HuH-7.5 (cell line): ENCODE results near the gene TMPRSS12.
"Not testable (repeated sequence)": the region's sequence is repeated elsewhere in the genome, so short reads cannot be mapped to it uniquely, and the experiment has no call there.

Experiments used
- DNase-seq: peaks from one replicate; pipeline ENCODE4 v3.0.0; 2011; ENCODE audit warnings: low spot score

Gene TMPRSS12

DNA sequence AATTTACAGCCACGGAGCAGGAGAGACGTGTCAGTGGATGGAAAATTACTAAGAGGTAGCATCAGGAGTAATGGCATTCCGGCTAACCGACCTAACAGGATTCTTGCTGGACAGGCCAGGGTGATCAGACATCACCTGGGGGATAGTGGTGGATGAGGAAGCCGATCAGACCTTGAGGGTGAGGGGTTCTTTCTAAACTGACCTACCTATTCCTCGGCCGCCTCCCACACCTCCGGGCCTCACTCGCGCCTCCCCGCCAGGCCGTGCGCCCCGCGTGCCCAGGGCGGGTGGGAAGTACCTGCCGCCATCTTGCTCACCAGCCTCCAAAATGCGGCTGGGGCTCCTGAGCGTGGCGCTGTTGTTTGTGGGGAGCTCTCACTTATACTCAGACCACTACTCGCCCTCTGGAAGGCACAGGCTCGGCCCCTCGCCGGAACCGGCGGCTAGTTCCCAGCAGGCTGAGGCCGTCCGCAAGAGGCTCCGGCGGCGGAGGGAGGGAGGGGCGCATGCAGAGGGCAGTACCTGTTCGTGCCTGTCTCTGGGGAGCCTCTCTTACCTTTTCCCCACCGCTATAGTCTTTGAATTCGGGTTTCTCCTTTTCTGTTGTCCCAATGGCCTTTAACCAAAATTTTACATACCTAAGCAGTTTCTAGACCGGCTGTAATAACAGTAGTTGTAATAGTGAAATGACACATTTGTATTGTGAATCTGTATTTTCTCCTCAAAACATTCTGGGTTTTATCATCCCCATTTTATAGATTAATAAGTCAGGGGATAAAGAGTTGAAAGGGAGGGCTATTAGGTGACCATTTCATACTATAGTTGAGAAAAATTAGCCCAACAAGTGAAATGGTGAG is at the start of gene TMPRSS12:
TSS of gene TMPRSS12 (plus strand) at position 290 of the 857 bp plus-strand sequence. CDS start at position 329, 39 bp downstream.
- DNase-seq, result no peak

- DNase-seq, result no peak
Measured at GRCh38 chr12:50799908-50800307, 42.8 kb upstream of the TMPRSS12 start.

DNA sequence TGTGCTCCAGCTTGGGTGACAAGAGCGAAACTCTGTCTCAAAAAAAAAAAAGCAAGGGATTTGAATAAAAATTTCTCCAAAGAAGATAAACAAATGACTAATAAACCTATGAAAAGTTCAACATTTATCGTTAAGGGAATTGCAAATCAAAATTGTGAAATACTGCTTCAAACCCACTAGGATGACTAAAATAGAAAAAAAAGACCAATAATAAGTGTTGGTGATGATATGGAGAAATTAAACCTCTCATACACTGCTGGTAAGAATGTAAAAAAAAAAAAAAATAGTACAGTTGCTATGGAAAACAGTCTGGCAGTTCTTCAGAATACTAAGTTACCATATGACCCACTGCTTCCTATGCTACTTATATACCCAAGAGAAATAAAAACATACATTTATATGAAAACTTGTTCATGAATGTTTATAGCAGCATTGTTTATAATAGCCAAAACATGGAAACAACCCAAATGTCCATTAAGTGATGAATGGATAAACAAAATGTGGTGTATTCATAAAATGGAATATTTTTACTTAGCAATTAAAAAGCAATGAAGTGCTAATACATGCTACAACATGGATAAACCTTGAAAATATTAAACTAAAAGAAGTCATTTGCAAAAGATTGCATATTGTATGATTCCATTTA is 39.4 kb upstream of the TMPRSS12 start:
- DNase-seq, result no peak

GRCh38 chr12:50806176-50806575 is 36.5 kb upstream of the TMPRSS12 start:
- no peak for DNase-seq

- not testable (repeated sequence) for DNase-seq
Measured at GRCh38 chr12:50809131-50809530, 33.6 kb upstream of the TMPRSS12 start.

DNA sequence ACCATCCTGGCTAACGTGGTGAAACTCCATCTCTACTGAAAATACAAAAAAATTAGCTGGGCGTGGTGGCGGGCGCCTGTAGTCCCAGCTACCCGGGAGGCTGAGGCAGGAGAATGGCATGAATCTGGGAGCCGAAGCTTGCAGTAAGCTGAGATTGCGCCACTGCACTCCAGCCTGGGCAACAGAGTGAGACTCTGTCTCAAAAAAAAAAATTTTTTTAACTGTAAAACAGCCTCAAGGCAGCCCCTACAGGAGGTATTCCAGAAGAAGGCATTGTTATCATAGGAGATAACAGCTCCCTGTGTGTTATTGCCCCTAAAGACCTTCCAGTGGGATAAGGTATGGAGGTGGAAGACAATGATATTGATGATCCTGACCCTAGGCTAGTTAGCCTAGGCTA is 27.8 kb upstream of the TMPRSS12 start:
- DNase-seq, result not testable (repeated sequence)

GRCh38 chr12:50820177-50820576 is 22.5 kb upstream of the TMPRSS12 start:
- DNase-seq, result no peak

GRCh38 chr12:50822082-50822481 is 20.6 kb upstream of the TMPRSS12 start:
- DNase-seq, result no peak

GRCh38 chr12:50823724-50824123 is 19.0 kb upstream of the TMPRSS12 start:
- not testable (repeated sequence) for DNase-seq

DNA sequence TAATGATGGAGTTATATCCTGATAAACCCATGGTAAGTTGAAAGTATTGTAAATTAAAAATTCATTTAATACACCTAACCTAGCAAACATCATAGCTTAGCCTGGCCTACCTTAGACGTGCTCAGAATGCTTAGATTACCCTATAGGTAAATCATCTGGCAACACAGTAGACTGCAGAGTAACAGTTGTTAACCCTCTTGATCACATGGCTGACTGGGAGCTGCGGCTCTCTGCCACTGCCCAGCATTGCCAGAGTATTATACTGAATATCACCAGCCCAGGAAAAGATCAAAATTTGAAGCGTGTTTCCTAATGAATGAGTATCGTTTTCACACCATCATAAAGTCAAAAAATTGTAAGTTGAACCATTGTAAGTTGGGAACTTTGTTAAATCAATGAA is 17.8 kb upstream of the TMPRSS12 start:
- no peak for DNase-seq

GRCh38 chr12:50825372-50825838 is 17.3 kb upstream of the TMPRSS12 start:
- DNase-seq, result no peak

DNA sequence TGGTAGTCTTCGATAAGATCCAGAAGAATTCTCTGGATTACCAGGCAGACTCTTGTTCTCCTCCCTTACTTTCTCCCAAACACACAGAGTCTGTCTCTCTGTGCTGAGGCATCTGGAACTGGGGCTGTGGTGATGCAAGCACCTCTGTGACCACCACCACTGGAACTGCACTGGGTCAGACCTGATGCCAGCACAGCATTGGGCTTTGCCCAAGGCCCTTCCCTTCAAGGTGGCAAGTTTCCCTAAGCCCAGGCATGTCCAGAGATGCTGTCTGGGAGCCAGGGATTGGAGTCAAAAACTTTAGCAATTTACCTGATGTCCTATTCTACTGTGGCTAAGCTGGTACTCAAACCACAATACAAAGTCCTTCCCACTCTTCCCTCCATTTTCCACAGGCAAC is 14.6 kb upstream of the TMPRSS12 start:
- no peak for DNase-seq

- DNase-seq, result no peak
Measured at GRCh38 chr12:50828886-50829285, 13.8 kb upstream of the TMPRSS12 start.

GRCh38 chr12:50833801-50834200 is 8.9 kb upstream of the TMPRSS12 start:
- not testable (repeated sequence) for DNase-seq

GRCh38 chr12:50839042-50839441 is 3.7 kb upstream of the TMPRSS12 start:
- DNase-seq, result no peak

DNA sequence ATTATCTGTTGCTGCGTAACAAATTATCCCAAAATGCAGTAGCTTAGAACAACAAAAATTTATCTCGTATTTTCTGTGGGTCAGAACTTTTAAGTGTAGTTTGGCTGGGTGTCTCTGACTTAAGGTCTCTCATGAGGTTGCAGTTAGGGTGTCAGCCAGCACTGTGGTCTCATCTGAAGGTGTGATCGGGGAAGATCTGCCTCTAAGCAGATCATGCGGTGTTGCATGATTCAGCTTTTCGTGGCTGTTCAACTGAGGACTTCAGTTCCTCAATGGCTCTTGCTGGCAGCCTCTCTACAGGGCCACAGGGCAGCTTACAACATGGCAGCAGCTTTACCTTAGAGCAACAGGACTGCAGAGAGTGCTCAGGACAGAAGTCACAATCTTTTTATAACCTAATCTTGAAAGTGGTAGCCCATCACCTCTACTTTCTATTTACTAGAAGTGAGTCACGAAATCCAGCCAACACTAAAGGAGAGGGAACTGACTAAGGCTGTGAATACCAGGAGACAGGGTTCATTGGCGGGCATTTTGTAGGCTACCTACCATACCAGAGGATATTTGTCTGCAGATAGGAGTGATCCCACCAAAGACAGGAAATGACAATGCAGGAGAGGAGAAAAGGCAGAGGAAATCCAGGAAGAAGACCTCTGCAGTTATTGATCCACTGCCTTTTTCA is 1.8 kb upstream of the TMPRSS12 start:
- DNase-seq, result no peak

DNA sequence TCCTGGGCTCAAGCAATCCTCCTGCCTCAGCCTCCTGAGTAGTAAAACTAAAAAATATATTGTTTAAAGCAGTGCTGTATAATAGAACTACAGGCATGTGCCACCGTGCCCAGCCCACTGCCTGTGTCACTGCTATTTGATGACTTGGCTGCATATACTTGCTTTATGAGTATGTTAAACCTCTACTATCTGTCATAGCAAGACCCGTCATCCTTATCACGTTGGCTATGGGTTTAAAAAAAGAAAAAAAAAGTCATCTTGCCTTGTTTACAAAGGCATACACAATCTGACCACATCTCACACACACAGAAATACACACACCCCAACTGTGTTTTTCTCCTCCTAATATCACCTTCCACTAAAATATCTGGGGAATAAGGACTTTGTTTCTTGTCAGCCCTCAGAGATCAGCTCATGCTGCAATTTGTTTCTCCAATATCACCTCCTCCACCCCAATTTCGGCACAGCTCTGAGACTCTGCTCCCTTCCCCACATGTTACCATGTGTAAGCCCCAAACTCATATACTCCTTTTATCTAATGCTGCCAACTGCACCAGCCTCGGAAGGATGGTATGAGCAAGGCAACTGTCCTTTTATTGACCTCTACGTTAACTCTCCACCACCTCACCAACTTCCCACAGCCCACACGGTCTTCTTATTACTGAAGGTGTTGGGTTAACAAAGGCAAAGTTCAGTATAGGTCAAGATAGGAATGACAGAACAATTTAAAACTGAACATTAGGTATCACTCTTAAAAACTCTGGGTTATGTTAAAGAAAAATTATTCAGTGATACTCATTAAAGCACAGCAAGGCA is 802 bp upstream of the TMPRSS12 start:
- no peak for DNase-seq

GRCh38 chr12:50845021-50845647 is 2.4 kb downstream of the TMPRSS12 start:
- no peak for DNase-seq

- DNase-seq, result no peak
Measured at GRCh38 chr12:50848963-50849362, 6.2 kb downstream of the TMPRSS12 start.

DNA sequence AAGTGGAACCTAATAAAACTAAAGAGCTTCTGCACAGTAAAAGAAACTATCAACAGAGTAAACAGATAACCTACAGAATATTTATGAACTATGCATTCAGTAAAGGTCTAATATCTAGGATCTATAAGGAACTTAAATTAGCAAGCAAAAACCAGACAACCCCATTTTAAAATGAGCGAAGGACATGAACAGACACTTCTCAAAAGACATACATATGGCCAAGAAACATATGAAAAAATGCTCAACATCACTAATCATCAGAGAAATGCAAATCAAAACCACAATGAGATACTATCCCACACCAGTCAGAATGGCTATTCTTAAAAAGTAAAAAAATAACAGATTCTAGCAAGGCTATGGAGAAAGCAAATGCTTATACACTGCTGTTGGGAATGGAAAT is 12.5 kb downstream of the TMPRSS12 start:
- DNase-seq, result not testable (repeated sequence)

DNA sequence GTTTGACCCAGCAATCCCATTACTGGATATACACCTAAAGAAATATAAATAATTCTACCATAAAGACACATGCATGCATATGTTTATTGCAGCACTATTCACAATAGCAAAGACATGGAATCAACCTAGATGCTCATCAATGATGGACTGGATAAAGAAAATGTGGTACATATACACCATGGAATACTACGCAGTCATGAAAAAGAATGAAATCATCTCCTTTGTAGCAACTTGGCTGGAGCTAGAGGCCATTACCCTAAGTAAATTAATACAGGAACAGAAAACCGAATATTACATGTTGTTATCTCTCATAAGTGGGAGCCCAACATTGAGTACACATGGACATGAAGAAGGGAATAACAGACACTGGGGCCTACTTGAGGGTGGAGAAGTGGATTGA is 13.0 kb downstream of the TMPRSS12 start:
- not testable (repeated sequence) for DNase-seq
